ENCODE results near the gene DTNBP1.
A peak's percentile ranks its signal among the peaks of the same experiment; 100 is the strongest.

DTNBP1 gene

DNA sequence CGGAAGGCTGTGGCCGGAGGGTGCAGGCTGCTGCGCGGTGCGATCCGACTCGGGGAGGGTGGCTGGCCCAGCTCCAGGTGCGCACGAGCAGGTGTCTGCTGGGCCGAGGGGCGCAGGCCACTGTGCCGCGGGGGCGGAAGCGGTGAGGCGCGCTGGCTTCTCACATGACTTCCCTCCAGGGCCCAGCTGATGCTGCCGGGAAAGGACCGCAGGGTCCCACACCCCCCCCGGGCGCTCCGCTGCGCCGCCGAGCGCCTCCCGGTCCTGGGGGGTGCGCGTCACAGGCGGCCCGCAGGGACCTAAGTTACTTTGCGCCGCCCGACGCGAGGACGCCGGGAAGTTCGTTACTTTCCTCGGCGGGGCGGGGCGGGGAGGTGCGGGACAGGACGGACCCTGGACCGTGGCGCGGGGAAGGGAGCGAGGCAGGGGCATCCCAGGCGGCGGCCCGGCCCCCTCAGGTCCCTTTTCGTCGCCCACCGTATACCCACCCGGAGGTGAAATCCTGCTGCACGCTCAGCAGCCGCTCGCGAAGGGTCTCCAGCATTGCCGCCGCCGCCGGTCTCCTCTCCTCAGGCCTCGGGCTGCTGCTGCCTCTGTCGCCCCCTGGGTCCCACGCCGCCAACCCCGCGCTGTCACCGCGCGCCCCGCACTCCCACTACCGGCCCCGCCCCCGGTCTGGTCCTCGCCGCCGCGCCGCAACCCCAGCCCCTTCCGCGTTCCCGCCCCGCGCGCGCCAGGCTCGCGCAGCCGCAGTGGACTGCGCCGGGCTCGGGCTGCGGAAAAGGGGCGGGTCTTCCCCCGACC lies at the start of gene DTNBP1:
TSS of gene DTNBP1 (minus strand) at position 703 of the 804 bp plus-strand sequence. CDS start at position 544, 159 bp downstream.
- TF ChIP-seq CTCF (IDR thresholded peaks at IDR 0.05; ENCODE audit: low read depth, low read length) = no peak
- in situ Hi-C loops (cut with HindIII; ENCODE audit: low sequenced_read_pairs) = no loop called here
- peak within 1 kb of the TSS; percentile 65 for H3K4me3 ChIP-seq (ENCODE audit: low read depth, low read length)
- peak; percentile 57 for DNase-seq (ENCODE audit: low read depth, low spot score)

DNA sequence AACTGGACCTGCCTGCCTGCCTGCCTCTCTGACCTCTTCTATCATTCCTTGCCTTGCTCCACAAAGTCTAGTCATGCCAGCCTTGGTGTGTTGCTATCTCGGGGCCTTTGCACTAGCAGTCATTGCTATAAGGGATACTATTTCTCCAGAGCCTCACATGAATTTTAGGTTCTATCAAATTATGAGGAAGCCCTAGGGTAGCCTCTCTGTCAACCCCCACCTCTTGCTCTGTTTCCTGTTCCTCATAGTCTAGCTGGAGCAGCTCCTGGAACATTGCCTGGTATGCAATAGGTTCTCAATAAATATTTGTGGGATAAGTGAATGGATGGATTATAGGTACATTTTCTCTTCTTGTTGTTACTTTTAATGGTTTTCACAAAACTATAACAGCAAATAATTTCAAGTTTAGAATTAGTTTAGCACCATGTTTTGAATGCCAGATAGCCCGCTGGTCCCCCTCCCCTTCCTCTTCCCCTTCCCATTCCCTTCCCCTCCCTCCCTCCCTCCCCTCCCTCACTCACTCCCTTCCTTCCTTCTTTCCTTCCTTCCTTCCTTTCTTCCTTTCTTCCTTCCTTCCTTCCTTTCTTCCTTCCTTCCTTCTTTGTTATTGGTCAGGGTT lies 46.9 kb upstream of the DTNBP1 start:
- H3K4me3 ChIP-seq (ENCODE audit: low read depth, low read length) = no peak overlapping the region
- TF ChIP-seq CTCF (IDR thresholded peaks at IDR 0.05; ENCODE audit: low read depth, low read length) = no peak
- no peak for DNase-seq (ENCODE audit: low read depth, low spot score)
- in situ Hi-C loops (cut with HindIII; ENCODE audit: low sequenced_read_pairs) = no loop called here

- H3K4me3 ChIP-seq (ENCODE audit: low read depth, low read length) = no peak overlapping the region
- no peak for DNase-seq (ENCODE audit: low read depth, low spot score)
- in situ Hi-C loops (cut with HindIII; ENCODE audit: low sequenced_read_pairs) = no loop called here
- TF ChIP-seq CTCF (IDR thresholded peaks at IDR 0.05; ENCODE audit: low read depth, low read length) = no peak
Observed at GRCh38 chr6:15708231-15708630, 45.4 kb upstream of the DTNBP1 start.

GRCh38 chr6:15705981-15706380 lies 43.2 kb upstream of the DTNBP1 start:
- TF ChIP-seq CTCF (IDR thresholded peaks at IDR 0.05; ENCODE audit: low read depth, low read length) = no peak
- DNase-seq (ENCODE audit: low read depth, low spot score) = no peak
- no peak overlapping the region for H3K4me3 ChIP-seq (ENCODE audit: low read depth, low read length)
- in situ Hi-C loops (cut with HindIII; ENCODE audit: low sequenced_read_pairs) = no loop called here

- in situ Hi-C loops (cut with HindIII; ENCODE audit: low sequenced_read_pairs) = no loop called here
- no peak for DNase-seq (ENCODE audit: low read depth, low spot score)
- no peak overlapping the region for H3K4me3 ChIP-seq (ENCODE audit: low read depth, low read length)
- TF ChIP-seq CTCF (IDR thresholded peaks at IDR 0.05; ENCODE audit: low read depth, low read length) = no peak
Observed at GRCh38 chr6:15698471-15698870, 35.6 kb upstream of the DTNBP1 start.

DNA sequence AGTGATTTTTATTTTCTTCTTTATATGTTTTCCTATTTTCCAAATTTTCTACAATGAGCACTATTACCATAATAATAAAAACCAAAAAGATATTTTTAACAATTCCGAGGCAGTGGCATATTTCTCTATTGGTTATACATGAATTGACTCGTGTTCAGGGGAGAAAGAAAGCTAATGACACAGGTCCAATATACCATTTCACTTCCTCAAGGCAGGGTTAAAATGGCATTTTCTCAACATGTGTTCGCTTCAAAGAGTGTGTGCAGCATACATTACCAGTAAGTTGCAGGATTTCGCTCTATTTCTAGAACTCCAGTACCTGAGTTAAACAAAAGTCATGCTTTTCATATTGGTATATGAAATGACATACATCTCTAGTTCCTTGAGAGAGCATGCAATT lies 35.1 kb upstream of the DTNBP1 start:
- H3K4me3 ChIP-seq (ENCODE audit: low read depth, low read length) = no peak overlapping the region
- in situ Hi-C loops (cut with HindIII; ENCODE audit: low sequenced_read_pairs) = no loop called here
- DNase-seq (ENCODE audit: low read depth, low spot score) = no peak
- no peak for TF ChIP-seq CTCF (IDR thresholded peaks at IDR 0.05; ENCODE audit: low read depth, low read length)
